GM18520 (cell line): ENCODE measurements around the gene IL23R.
"Not testable (repeated sequence)": the region's sequence is repeated elsewhere in the genome, so short reads cannot be mapped to it uniquely, and the experiment has no call there.

ENCODE experiments used
- ATAC-seq: cut with Tn5 transposase; IDR thresholded peaks from one replicate; pipeline ENCODE4 v1.9.1; 2021; ENCODE audit not compliant: unreplicated experiment

IL23R gene, protein sequence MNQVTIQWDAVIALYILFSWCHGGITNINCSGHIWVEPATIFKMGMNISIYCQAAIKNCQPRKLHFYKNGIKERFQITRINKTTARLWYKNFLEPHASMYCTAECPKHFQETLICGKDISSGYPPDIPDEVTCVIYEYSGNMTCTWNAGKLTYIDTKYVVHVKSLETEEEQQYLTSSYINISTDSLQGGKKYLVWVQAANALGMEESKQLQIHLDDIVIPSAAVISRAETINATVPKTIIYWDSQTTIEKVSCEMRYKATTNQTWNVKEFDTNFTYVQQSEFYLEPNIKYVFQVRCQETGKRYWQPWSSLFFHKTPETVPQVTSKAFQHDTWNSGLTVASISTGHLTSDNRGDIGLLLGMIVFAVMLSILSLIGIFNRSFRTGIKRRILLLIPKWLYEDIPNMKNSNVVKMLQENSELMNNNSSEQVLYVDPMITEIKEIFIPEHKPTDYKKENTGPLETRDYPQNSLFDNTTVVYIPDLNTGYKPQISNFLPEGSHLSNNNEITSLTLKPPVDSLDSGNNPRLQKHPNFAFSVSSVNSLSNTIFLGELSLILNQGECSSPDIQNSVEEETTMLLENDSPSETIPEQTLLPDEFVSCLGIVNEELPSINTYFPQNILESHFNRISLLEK

DNA sequence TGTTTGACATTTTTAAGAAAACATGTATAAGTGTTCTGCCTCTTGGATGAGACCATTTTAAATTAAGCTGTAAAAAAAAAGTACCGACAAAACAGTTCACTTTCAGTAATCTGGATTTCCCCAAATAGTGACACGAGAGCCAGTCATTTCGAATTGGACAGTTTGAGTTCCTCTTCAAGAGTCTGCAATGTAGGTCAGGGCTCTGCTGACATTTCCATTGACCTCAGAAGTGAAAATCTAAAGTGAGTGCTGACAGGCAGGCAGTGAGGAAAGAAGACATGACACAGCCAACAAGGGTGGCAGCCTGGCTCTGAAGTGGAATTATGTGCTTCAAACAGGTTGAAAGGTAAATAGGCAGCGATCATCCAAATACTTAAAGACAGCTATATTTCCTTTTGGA lies at the start of gene IL23R:
Gene IL23R (plus strand): TSS at position 259 of the 400 bp plus-strand sequence. CDS start 1,667 bp downstream, outside the sequence.
- peak; percentile 93 for ATAC-seq

DNA sequence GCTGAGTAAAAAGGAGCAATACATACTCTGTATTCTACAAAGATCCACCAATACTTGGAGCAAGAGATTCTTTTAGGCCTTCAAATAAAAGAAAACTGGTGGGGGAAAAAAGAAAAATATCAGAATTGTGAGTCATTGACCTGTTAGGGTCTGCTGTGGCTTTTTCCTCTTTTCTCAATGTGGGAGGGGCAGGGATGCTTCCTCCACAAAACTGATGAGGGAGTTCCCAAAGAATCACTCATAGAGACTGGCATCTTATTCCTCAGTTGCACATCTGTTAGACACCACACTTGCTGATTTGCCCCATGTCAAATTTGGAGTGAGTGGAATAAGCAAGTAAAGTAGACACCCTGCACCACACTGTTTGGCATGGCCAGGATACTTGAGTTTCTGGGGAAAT lies 48.1 kb upstream of the IL23R start:
- ATAC-seq: no peak

DNA sequence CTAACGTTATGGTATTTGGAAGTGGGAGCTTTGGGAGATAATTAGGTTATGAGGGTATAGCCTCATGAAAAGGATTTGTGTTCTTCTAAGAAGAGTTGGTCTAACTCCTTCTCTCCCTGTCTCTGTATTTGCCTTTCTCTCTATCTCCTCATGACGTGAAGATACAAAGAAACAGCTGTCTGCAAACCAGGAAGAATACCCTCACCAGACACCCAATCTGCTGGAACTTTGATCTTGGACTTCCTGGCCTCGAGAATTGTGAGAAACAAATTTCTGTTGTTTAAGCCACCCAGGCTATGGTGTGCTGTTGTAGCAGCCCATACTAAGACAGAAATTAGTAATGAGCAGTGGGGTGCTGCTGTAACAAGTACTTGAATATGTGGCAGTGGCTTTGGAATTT lies 47.6 kb upstream of the IL23R start:
- no peak for ATAC-seq

DNA sequence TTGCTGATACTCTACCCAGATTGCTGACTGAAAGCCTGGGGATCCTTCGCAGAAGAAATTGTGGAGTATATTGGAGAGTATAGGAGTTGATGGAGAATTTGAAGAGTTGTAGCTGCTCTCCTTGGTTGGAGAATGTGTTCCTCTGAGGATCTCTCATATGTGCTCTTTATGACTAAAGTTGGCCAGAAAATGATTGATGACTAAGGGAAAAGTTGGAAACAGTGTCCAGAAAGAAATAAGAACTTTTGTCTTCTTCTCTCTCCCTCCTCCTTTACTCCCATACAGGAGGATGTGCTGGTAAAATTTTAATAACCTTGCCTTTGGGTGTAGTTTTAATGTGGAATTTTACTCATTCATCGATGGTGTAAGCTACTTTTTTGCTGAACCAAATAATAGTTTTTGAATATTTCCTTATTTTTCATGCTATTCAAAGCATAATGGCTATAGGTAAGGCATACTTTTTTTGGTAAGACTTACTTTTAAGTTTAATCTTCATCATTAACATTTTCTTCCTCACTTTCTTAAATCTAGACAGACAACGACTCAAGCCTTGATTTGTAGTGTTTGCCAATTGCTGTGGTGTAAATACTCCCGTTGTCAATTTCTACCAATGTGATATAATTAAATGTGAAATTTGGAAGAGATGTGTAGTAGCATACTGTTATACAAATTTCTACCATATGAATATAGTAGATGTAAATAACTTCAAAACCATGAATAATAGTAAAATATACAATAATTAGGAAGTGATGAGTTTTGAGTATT lies 45.2 kb upstream of the IL23R start:
- no peak for ATAC-seq

DNA sequence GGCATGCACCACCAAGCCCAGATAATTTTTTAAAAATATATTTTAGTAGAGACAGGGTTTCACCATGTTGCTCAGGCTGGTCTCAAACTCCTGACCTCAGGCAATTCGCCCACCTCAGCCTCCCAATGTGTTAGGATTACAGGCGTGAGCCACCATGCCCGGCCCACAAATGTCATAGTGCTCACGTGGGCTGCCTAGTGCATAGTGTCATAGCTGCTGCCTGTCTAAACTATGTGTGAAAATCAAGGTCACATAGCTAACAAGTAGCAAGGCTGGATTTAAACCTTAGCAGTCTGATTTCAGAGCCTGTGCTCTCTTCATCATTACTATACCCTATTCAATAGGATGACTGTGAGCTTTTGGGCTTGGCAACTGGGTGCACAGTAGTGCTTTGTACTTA lies 41.8 kb upstream of the IL23R start:
- ATAC-seq: no peak

DNA sequence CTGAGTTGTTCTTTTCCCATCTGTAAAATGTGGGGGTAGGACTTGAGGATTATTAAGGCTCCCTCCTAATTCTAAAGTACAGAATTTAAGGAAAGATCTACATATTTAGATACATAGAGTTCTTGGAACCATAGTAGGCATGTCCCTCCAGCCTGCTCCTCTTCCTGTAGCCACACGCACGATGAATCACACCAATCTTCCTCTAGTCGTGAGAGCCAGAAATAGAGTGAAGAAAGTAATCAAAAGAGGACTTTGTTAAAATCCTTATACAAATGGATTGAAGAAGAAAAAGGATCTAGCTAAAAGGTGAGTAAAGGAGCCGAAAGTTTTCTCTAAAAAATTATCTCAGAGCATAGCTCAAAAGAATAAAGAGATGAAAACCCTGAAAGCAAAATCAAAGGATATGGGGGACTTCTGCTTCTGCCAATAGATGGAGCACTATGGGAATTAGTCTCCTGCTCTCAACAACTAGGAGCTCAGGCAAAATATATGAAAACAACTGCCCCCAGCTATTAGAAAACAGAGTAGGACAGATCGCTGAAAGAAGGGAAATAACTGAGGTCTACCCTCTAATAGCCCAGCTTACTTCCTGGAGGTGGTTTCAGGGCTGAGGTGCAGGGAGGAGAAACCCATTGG lies 40.0 kb upstream of the IL23R start:
- ATAC-seq: no peak

DNA sequence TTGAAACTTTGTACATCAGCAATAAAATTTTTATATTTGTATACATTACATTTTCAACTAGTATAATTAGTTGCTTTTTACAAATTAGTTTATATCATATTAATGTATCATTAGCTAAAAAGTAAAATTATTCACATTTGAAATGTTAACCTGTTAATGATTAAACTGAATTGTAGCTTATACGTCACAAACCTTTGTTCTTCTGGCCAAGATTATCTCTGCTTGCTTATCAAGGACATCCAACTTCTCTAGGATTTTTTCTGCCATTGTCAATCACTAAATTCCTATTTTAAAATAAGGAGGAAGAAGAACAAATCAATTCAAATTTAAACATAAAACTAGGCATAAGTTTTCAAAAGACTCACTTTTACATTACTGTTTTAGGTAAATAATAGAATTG lies 39.3 kb upstream of the IL23R start:
- ATAC-seq: no peak

DNA sequence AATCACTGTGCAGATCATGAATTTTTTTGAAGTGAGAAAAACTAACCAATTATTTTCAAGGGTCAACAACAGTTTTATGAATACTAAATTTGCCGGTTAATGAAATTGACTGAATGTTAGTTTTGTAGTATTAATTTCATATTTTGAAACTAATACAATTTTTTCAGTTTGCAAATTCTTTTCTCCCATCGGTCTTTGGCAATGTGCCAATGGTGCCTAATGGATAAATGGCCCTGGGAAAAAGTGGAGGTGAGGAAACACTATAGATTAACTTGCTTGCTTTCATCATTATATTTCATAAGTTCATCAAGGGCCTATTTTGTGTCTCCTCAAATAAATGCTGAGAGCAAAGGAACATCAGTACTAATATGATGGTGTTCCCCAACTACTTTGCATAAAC lies 35.6 kb upstream of the IL23R start:
- no peak for ATAC-seq

DNA sequence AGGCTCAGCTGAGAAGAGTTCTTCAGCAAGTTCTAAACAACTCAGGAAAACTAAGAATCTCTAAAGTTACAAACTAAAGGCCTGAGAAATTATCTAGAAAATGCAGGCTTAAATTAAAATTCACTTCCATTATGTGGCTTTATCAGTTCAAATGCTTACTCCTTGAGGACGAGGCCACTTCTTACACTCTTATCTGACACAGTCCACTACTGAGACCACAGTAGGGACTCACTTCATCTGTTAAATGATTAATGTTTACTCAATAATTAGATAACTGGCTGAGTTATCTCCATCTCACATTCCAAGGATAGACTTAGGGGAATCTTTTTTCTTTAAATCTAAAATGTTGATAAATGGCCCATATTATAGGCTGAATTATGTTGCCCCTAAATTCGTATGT lies 33.1 kb upstream of the IL23R start:
- ATAC-seq: no peak

DNA sequence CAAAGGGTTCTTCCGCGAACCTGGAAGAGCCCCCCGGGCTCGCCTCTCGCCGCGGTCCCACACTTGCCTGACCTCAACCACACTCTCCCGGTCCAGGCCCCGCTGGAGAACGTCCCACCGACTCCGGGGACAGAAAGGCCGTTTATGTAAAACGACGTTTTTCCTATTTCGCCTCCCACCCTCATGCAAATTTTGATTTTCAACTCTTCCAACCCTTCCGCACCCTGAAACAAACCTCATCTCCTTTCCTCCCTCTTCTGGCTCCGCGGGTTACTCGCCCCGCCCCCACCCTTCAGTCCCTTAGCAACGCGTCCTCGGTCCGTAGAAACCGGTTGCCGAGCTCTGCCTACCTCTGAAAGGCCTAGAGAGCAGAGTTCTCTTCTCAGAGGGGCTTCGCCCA lies 31.6 kb upstream of the IL23R start, which contains the start of gene C1orf141:
Gene C1orf141 (minus strand): TSS at position 276 of the 400 bp plus-strand sequence. CDS start 7,730 bp downstream, outside the sequence.
- ATAC-seq: no peak

DNA sequence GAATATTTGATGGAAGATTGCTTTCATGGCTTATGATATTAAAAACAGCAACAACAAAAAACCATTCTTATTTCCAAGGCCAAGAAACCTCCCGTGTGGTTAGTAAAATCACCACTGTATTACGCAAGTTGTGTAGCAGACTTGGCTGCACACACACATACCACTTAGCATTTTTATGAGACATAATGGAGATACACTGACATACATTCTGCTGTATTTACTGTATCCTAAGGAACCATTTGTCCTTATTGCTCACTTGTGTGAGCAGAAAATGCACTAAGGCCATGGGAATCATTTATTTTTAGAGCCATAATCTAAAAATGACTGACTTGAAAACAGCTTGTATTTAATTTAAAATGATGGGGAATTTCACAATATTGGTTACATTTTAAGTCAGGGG lies 30.9 kb upstream of the IL23R start:
- ATAC-seq: no peak

DNA sequence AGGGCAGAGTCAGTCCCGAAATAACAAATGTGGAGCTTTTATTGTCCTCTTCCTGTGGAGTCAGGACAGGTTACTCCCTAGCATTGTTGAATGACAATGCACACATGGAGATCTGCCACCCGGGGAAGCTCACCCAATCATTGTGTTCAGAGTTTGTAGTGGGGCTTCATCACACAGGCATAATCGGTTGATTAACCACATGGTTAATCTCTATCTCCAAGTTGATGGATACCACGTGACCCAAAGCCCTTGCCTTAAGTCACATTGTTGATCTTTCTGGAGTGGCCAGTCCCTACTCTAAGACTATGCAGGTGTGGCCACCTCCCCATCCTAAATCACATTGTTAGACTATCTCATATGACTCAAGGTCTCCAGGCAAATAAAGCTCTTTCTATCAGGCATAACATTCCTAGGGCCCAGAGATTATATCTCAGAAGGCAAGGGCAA lies 28.9 kb upstream of the IL23R start:
- no peak for ATAC-seq

DNA sequence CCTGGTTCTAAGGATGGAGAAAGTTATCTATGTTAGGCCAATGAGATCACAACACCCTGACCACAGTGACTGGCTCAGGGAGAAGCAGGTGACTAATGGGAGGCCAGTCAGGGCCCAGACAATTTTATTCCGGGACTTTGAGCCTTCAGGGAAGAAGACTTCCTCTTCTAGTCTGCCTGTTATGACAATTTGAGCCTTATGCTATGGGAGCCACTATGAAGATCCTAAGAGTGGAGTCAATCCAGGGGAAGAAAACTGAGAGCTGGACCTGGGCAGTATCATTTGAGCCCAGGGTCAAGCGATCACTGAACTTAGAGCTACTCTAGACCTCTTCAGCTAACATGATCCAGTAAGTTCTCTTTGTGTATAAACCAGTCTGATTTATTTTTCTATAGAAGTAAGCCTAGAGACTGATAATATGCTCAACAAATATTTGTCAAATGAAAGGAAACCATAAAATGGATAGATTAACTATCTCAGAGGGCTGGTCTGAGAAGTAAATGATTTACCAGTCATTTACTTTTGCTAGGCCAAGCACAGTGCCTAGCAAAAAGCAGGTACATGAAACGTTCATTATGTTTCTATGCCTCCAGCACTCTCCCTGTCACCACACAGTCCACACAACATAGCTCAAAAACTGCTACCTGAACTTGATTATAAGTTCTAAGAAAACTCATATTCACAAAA lies 27.3 kb upstream of the IL23R start:
- ATAC-seq: no peak

DNA sequence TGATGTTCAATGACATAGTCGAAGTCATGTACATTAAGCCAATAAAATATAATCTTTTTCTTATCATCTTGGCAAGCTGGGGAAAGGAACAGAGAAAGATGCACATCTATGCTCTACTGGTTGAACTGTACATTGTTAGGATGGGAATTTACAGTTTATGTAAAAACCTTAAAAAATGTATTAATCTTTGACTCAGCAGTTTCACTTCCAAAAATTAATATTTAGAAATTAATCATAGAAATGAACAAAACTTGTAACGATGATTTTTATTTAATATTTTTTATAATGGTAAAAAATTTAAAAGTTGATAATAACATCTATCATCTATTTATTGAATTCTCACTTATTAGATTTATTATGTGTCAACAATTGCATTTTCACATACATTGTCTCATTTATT lies 25.8 kb upstream of the IL23R start:
- ATAC-seq: no peak

DNA sequence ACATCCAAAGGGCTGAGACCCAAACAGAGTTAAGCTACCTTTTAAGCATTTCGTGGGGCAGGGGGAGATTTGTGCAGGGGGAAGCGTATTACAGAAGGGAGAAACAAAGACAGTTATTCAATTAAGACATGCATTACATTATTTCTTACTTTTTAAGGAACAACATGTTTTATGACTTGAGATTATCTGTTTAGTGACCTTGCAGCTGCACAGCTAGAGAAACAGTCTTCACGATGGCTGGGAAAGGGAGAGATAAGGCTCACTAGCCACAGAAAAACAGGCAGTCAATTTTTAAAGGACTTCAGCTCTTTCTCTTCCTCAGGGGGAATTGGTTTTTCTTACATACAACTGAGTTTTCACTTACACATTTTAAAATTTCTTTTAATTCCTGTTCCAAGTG lies 24.4 kb upstream of the IL23R start:
- ATAC-seq: not testable (repeated sequence)

DNA sequence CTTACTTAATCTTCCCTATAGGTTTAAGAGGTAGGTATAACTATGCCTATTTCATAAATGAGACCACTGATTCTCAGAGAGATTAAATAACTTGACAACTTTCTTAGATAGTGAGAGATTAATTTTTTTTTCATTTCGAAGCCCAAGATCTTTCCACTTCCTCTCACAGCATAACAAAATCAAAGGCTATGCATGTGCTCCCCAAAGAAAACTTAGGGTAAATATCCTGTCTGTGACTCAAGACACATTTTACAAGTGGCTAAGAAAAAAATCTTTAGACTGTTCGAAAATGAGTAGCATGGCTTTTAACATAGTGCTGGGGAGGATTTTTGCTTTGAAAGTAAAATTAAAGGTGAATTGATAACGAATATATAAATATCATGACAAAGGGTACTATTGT lies 23.3 kb upstream of the IL23R start:
- ATAC-seq: no peak

DNA sequence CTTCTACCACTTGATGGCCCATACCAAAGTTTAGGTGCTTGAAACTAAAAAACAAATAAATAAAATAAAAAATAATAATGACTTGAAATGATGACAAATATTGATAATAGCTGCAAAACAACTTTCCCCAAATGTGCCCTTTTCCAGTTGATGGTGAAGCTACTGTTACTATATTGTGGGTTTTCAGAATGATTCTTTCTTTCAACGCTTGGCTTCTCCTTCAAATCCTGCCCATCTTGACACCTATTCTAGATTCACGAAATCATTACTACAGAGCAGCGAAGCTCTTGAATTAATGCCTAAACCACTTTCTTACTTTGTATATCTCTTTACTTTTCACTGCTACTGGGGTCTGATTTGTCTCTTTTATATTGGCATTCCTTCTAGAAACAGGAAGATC lies 22.3 kb upstream of the IL23R start:
- no peak for ATAC-seq

DNA sequence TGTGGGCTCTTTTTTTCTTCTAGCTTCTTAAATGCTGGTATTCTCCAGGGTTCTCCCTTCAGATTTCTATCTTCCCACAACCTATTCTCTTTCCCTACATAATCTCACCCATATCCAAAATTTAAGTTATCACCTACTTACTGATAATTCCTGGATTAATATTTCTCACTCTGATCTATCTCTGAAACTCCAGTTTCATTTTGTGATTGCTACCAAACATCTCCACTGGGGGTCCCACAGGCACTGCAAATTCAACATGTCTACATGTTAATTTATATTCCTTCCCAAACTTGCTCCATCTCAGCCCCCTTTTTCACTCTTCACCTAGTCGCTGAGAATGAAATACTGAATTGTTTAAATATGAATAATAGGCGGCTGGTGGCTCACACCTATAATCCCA lies 21.6 kb upstream of the IL23R start:
- ATAC-seq: no peak

DNA sequence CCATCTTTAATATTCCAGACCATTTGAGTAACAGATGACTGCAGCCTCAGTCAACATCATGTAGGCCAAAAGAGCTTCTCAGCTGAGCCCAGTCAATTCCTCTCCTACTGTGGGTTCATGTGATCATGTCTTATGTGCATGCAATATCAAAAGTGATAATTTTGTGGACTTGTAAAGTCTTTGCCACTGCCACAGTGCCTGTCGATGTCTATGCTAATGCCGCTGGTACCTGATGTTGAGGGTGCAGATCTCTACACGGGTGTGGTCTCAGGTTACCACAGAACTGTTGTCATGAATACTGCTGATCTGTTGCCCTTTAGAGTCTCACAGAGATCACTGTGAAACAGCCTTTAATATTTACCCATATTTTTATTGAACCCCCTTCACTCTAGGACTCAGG lies 20.2 kb upstream of the IL23R start:
- no peak for ATAC-seq

DNA sequence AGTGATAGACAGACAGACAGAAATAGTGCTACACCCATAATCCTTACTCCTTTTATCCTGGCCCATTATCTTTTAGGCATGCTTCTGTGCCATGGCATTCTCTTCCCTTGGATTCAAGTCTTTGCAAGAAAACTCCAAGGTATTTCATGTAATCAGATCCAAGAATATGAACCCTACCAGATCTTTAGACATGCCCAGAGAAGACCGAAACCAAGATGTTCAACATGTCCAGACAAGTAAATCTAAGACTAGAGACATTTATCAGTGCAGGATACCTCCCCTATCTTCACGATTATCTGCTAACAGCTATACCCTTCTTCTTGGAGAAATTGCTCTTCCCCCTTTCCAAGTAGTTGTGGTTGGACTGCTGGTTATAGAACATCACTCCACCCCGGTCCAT lies 19.7 kb upstream of the IL23R start:
- no peak for ATAC-seq

DNA sequence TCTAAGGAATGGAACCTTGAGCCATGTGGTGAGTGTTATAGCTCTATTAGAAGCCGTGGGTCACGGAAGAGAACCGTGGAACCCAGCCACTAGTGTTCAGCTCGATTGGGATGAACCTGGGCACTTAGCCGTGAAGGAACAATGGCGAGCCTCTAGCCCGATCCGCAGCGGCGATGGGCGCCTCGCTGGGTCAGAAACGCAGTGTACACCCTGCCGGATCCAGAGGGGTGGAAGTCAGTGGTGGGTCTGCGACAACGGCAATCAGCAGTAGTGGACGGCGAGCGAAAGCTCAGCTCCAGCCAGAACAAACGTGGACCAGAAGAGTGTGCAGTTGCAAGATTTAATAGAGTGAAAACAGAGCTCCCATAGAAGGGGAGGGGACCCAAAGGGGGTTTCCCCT lies 18.3 kb upstream of the IL23R start:
- not testable (repeated sequence) for ATAC-seq
